ENCODE measurements around the gene ATAT1. TPM values are rescaled to one million over a fixed set of nuclear protein-coding genes. Genes with fewer than 3 reads are reported as not detected.
A peak's percentile ranks its signal among the peaks of the same experiment; 100 is the strongest.

The ATAT1 gene
- total and polyA plus RNA-seq, 2 of the 13 experiments (the other 11 are each of a cell fraction or from before 2014, with no cell fraction given) = 9.2 to 23.6 TPM

GRCh38 chr6:30626484-30627366 is at the start of gene ATAT1 (continued):
- TF ChIP-seq ZBTB46 (CRISPR knock-in tag; IDR thresholded peaks at IDR 0.05; ENCODE audit: borderline replicate concordance) (no peak), ZNF768 (CRISPR knock-in tag; IDR thresholded peaks at IDR 0.05) (peak; percentile 73; the same call in 1 of the 2 replicates), NR2F6 (IDR thresholded peaks at IDR 0.05) (peak; percentile 98), NR2F6 (CRISPR knock-in tag; IDR thresholded peaks at IDR 0.05) (peak; percentile 90), ARNT (IDR thresholded peaks at IDR 0.05) (no peak), MED1 (CRISPR knock-in tag; IDR thresholded peaks at IDR 0.05) (peak; percentile 58; the same call in 1 of the 2 replicates), FOXO1 (CRISPR knock-in tag; IDR thresholded peaks at IDR 0.05) (peak; percentile 8; the same call in 1 of the 2 replicates), ZNF547 (CRISPR knock-in tag; IDR thresholded peaks at IDR 0.05) (peak; percentile 93), MIER3 (CRISPR knock-in tag; IDR thresholded peaks at IDR 0.05; ENCODE audit: borderline replicate concordance) (no peak), ZKSCAN8 (CRISPR knock-in tag; IDR thresholded peaks at IDR 0.05; ENCODE audit: borderline replicate concordance) (peak; percentile 43; the same call in 1 of the 2 replicates), ZUFSP (CRISPR knock-in tag; IDR thresholded peaks at IDR 0.05; ENCODE audit: borderline replicate concordance) (no peak), SCMH1 (CRISPR knock-in tag; IDR thresholded peaks at IDR 0.05; ENCODE audit: borderline replicate concordance) (no peak), STAG1 (CRISPR knock-in tag; IDR thresholded peaks at IDR 0.05) (peak; percentile 59), TCF7L2 (IDR thresholded peaks at IDR 0.05; ENCODE audit: low read depth, low read length) (no peak), WIZ (CRISPR knock-in tag; IDR thresholded peaks at IDR 0.05) (no peak), SOX6 (IDR thresholded peaks at IDR 0.05) (no peak), SOX6 (CRISPR knock-in tag; IDR thresholded peaks at IDR 0.05) (peak; percentile 89), MEIS1 (CRISPR knock-in tag; IDR thresholded peaks at IDR 0.05; ENCODE audit: borderline replicate concordance) (peak; percentile 80; the same call in 1 of the 2 replicates), PHB2 (IDR thresholded peaks at IDR 0.05; ENCODE audit: partially characterized antibody) (no peak), PBX3 (CRISPR knock-in tag; IDR thresholded peaks at IDR 0.05; ENCODE audit: borderline replicate concordance) (no peak), DR1 (CRISPR knock-in tag; IDR thresholded peaks at IDR 0.05) (peak; percentile 40; the same call in 1 of the 2 replicates), KLF16 (CRISPR knock-in tag; IDR thresholded peaks at IDR 0.05) (peak in 1 of 2 experiments; percentile 87; a peak in 2 of 4 replicates), ZNF570 (CRISPR knock-in tag; IDR thresholded peaks at IDR 0.05; ENCODE audit: borderline replicate concordance) (no peak), BCL3 (CRISPR knock-in tag; IDR thresholded peaks at IDR 0.05) (peak; percentile 85; the same call in 1 of the 2 replicates)
